ENCODE data around the gene WEE2. TPM values are rescaled to one million over a fixed set of nuclear protein-coding genes. Genes with fewer than 3 reads are reported as not detected.

Gene WEE2
- polyA plus RNA-seq, 1 donor from 2014 or later: 0.63 TPM

- Histone ChIP-seq H2AFZ (ENCODE audit: low read depth, low read length) (no peak overlapping the region), H3K4me2 (ENCODE audit: low read length) (no peak overlapping the region), H3K79me2 (replicated peaks; ENCODE audit: insufficient read depth, low read length) (no peaks in the 10 kb centered on the region), H3K9me3 (ENCODE audit: low read length) (no peaks in the 10 kb centered on the region), H3K9me2 (ENCODE audit: insufficient read depth, low read length) (no peaks in the 10 kb centered on the region), H3K36me3 (ENCODE audit: insufficient read depth, low read length) (peaks cover 8% of the 10 kb centered on the region), H3K27ac (ENCODE audit: low read length) (no peak overlapping the region), H3F3A (ENCODE audit: insufficient read depth, low read length, poor library complexity, severe bottlenecking) (no peaks in the 10 kb centered on the region), H3K9ac (ENCODE audit: low read length) (no peak overlapping the region), H4K20me1 (ENCODE audit: insufficient read depth) (no peaks in the 10 kb centered on the region), H3K4me3 (ENCODE audit: low read length) (no peak overlapping the region), H3K27me3 (ENCODE audit: insufficient read depth, low read depth, low read length) (no peaks in the 10 kb centered on the region)
- no peak for TF ChIP-seq MXI1 (conservative IDR thresholded peaks at IDR 0.05; ENCODE audit: poor library complexity, severe bottlenecking)
- no peak for TF ChIP-seq EP300 (conservative IDR thresholded peaks at IDR 0.05; ENCODE audit: poor library complexity, severe bottlenecking)
- TF ChIP-seq TAF1 (IDR thresholded peaks at IDR 0.05; ENCODE audit: low read depth): no peak
Measured at GRCh38 chr7:141673346-141673745, 34.8 kb upstream of the WEE2 start.

GRCh38 chr7:141674171-141674671 lies 33.9 kb upstream of the WEE2 start:
- Histone ChIP-seq H3K9me3 (ENCODE audit: low read length) (no peaks in the 10 kb centered on the region), H3K36me3 (ENCODE audit: insufficient read depth, low read length) (peaks cover 8% of the 10 kb centered on the region), H3K4me3 (ENCODE audit: low read length) (no peak overlapping the region), H4K20me1 (ENCODE audit: insufficient read depth) (no peaks in the 10 kb centered on the region), H3K27me3 (ENCODE audit: insufficient read depth, low read depth, low read length) (no peaks in the 10 kb centered on the region), H3K27ac (ENCODE audit: low read length) (no peak overlapping the region), H3K9me2 (ENCODE audit: insufficient read depth, low read length) (no peaks in the 10 kb centered on the region), H2AFZ (ENCODE audit: low read depth, low read length) (no peak overlapping the region), H3K4me2 (ENCODE audit: low read length) (no peak overlapping the region), H3K79me2 (replicated peaks; ENCODE audit: insufficient read depth, low read length) (no peaks in the 10 kb centered on the region), H3F3A (ENCODE audit: insufficient read depth, low read length, poor library complexity, severe bottlenecking) (no peaks in the 10 kb centered on the region), H3K9ac (ENCODE audit: low read length) (no peak overlapping the region)
- TF ChIP-seq CTCF (IDR thresholded peaks at IDR 0.05; ENCODE audit: poor library complexity, severe bottlenecking) (no peak), REST (IDR thresholded peaks at IDR 0.05; ENCODE audit: borderline replicate concordance) (no peak), RAD21 (conservative IDR thresholded peaks at IDR 0.05) (no peak)

- Histone ChIP-seq H3K4me3 (ENCODE audit: low read length) (no peak overlapping the region), H3K4me2 (ENCODE audit: low read length) (no peak overlapping the region), H3K9me2 (ENCODE audit: insufficient read depth, low read length) (no peaks in the 10 kb centered on the region), H3K79me2 (replicated peaks; ENCODE audit: insufficient read depth, low read length) (no peaks in the 10 kb centered on the region), H2AFZ (ENCODE audit: low read depth, low read length) (no peak overlapping the region), H3K9ac (ENCODE audit: low read length) (no peak overlapping the region), H3K9me3 (ENCODE audit: low read length) (no peaks in the 10 kb centered on the region), H3K27me3 (ENCODE audit: insufficient read depth, low read depth, low read length) (no peaks in the 10 kb centered on the region), H3F3A (ENCODE audit: insufficient read depth, low read length, poor library complexity, severe bottlenecking) (no peaks in the 10 kb centered on the region), H3K36me3 (ENCODE audit: insufficient read depth, low read length) (peaks cover 8% of the 10 kb centered on the region), H4K20me1 (ENCODE audit: insufficient read depth) (no peaks in the 10 kb centered on the region), H3K27ac (ENCODE audit: low read length) (no peak overlapping the region)
- TF ChIP-seq RAD21 (conservative IDR thresholded peaks at IDR 0.05): no peak
- no peak for TF ChIP-seq TAF1 (IDR thresholded peaks at IDR 0.05; ENCODE audit: low read depth)
- no peak for TF ChIP-seq REST (IDR thresholded peaks at IDR 0.05; ENCODE audit: borderline replicate concordance)
- TF ChIP-seq CTCF (IDR thresholded peaks at IDR 0.05; ENCODE audit: poor library complexity, severe bottlenecking): no peak
- no peak for TF ChIP-seq POLR2AphosphoS5 (IDR thresholded peaks at IDR 0.05)
- no peak for TF ChIP-seq MXI1 (conservative IDR thresholded peaks at IDR 0.05; ENCODE audit: poor library complexity, severe bottlenecking)
- TF ChIP-seq SMC3 (conservative IDR thresholded peaks at IDR 0.05; ENCODE audit: poor library complexity): no peak
- no peak for TF ChIP-seq EP300 (conservative IDR thresholded peaks at IDR 0.05; ENCODE audit: poor library complexity, severe bottlenecking)
- no peak for TF ChIP-seq EZH2 (IDR thresholded peaks at IDR 0.05; ENCODE audit: borderline replicate concordance, insufficient read depth, low read length, poor library complexity, severe bottlenecking)
Measured at GRCh38 chr7:141674702-141675101, 33.5 kb upstream of the WEE2 start.
